ENCODE data around the gene C1orf21.
"Not testable (repeated sequence)": the region's sequence is repeated elsewhere in the genome, so short reads cannot be mapped to it uniquely, and the experiment has no call there.

C1orf21 gene

GRCh38 chr1:184595596-184595995, 208.8 kb downstream of the C1orf21 start:
- Mint-ChIP-seq H3K9me3 (no peaks in the 10 kb centered on the region), H3K4me1 (ENCODE audit: low read depth) (no peaks in the 10 kb centered on the region), H3K36me3 (ENCODE audit: low read depth) (no peaks in the 10 kb centered on the region), H3K27ac (no peak overlapping the region), H3K27me3 (peaks cover 3% of the 10 kb centered on the region), H3K4me3 (no peak overlapping the region)

- H3K9me3 Mint-ChIP-seq, result no peaks in the 10 kb centered on the region
- no peaks in the 10 kb centered on the region for H3K36me3 Mint-ChIP-seq (ENCODE audit: low read depth)
- no peak overlapping the region for H3K4me3 Mint-ChIP-seq
- H3K4me1 Mint-ChIP-seq (ENCODE audit: low read depth), result no peaks in the 10 kb centered on the region
- H3K27ac Mint-ChIP-seq, result no peak overlapping the region
- H3K27me3 Mint-ChIP-seq, result no peaks in the 10 kb centered on the region
These were observed 210.3 kb downstream of the C1orf21 start for GRCh38 chr1:184596950-184597645.

- Mint-ChIP-seq H3K27me3 (no peaks in the 10 kb centered on the region), H3K27ac (no peak overlapping the region), H3K9me3 (no peaks in the 10 kb centered on the region), H3K4me1 (ENCODE audit: low read depth) (no peaks in the 10 kb centered on the region), H3K36me3 (ENCODE audit: low read depth) (no peaks in the 10 kb centered on the region), H3K4me3 (no peak overlapping the region)
These were observed 211.0 kb downstream of the C1orf21 start for GRCh38 chr1:184597650-184598357.

GRCh38 chr1:184598403-184599193, 211.8 kb downstream of the C1orf21 start:
- Mint-ChIP-seq H3K36me3 (ENCODE audit: low read depth) (no peaks in the 10 kb centered on the region), H3K4me1 (ENCODE audit: low read depth) (no peaks in the 10 kb centered on the region), H3K27ac (no peak overlapping the region), H3K9me3 (no peaks in the 10 kb centered on the region), H3K4me3 (no peak overlapping the region), H3K27me3 (no peaks in the 10 kb centered on the region)

GRCh38 chr1:184604152-184604900, 217.5 kb downstream of the C1orf21 start:
- Mint-ChIP-seq H3K27me3 (no peaks in the 10 kb centered on the region), H3K36me3 (ENCODE audit: low read depth) (no peaks in the 10 kb centered on the region), H3K27ac (no peak overlapping the region), H3K4me1 (ENCODE audit: low read depth) (no peaks in the 10 kb centered on the region), H3K9me3 (no peaks in the 10 kb centered on the region), H3K4me3 (no peak overlapping the region)

- Mint-ChIP-seq H3K4me1 (ENCODE audit: low read depth) (no peaks in the 10 kb centered on the region), H3K27me3 (no peaks in the 10 kb centered on the region), H3K27ac (no peak overlapping the region), H3K36me3 (ENCODE audit: low read depth) (no peaks in the 10 kb centered on the region), H3K9me3 (no peaks in the 10 kb centered on the region), H3K4me3 (no peak overlapping the region)
These were observed 219.1 kb downstream of the C1orf21 start for GRCh38 chr1:184605941-184606340.

- Mint-ChIP-seq H3K27ac (no peak overlapping the region), H3K36me3 (ENCODE audit: low read depth) (no peaks in the 10 kb centered on the region), H3K4me3 (no peak overlapping the region), H3K9me3 (no peaks in the 10 kb centered on the region), H3K27me3 (no peaks in the 10 kb centered on the region), H3K4me1 (ENCODE audit: low read depth) (no peaks in the 10 kb centered on the region)
These were observed 220.0 kb downstream of the C1orf21 start for GRCh38 chr1:184606786-184607185.

GRCh38 chr1:184608581-184608980, 221.8 kb downstream of the C1orf21 start:
- no peak overlapping the region for H3K4me3 Mint-ChIP-seq
- no peaks in the 10 kb centered on the region for H3K4me1 Mint-ChIP-seq (ENCODE audit: low read depth)
- H3K36me3 Mint-ChIP-seq (ENCODE audit: low read depth), result no peaks in the 10 kb centered on the region
- no peaks in the 10 kb centered on the region for H3K27me3 Mint-ChIP-seq
- H3K27ac Mint-ChIP-seq, result no peak overlapping the region
- H3K9me3 Mint-ChIP-seq, result no peaks in the 10 kb centered on the region

GRCh38 chr1:184608990-184609389, 222.2 kb downstream of the C1orf21 start:
- no peaks in the 10 kb centered on the region for H3K4me1 Mint-ChIP-seq (ENCODE audit: low read depth)
- no peaks in the 10 kb centered on the region for H3K27me3 Mint-ChIP-seq
- no peaks in the 10 kb centered on the region for H3K9me3 Mint-ChIP-seq
- H3K4me3 Mint-ChIP-seq, result no peak overlapping the region
- H3K36me3 Mint-ChIP-seq (ENCODE audit: low read depth), result no peaks in the 10 kb centered on the region
- no peak overlapping the region for H3K27ac Mint-ChIP-seq

- Mint-ChIP-seq H3K36me3 (ENCODE audit: low read depth) (no peaks in the 10 kb centered on the region), H3K9me3 (no peaks in the 10 kb centered on the region), H3K4me3 (no peak overlapping the region), H3K27ac (no peak overlapping the region), H3K27me3 (no peaks in the 10 kb centered on the region), H3K4me1 (ENCODE audit: low read depth) (no peaks in the 10 kb centered on the region)
These were observed 224.2 kb downstream of the C1orf21 start for GRCh38 chr1:184610876-184611595.

- H3K4me1 Mint-ChIP-seq (ENCODE audit: low read depth); H3K9me3 Mint-ChIP-seq; H3K36me3 Mint-ChIP-seq (ENCODE audit: low read depth); H3K27me3 Mint-ChIP-seq; H3K27ac Mint-ChIP-seq; H3K4me3 Mint-ChIP-seq: not testable (repeated sequence)
These were observed 225.4 kb downstream of the C1orf21 start for GRCh38 chr1:184612229-184612628.

GRCh38 chr1:184614667-184615066, 227.8 kb downstream of the C1orf21 start:
- no peaks in the 10 kb centered on the region for H3K9me3 Mint-ChIP-seq
- H3K27ac Mint-ChIP-seq, result no peak overlapping the region
- H3K4me3 Mint-ChIP-seq, result no peak overlapping the region
- no peaks in the 10 kb centered on the region for H3K36me3 Mint-ChIP-seq (ENCODE audit: low read depth)
- H3K27me3 Mint-ChIP-seq, result no peaks in the 10 kb centered on the region
- no peaks in the 10 kb centered on the region for H3K4me1 Mint-ChIP-seq (ENCODE audit: low read depth)

- Mint-ChIP-seq H3K4me1 (ENCODE audit: low read depth) (no peaks in the 10 kb centered on the region), H3K36me3 (ENCODE audit: low read depth) (no peaks in the 10 kb centered on the region), H3K9me3 (no peaks in the 10 kb centered on the region)
These were observed 228.5 kb downstream of the C1orf21 start for GRCh38 chr1:184615301-184615700.

GRCh38 chr1:184616504-184616903, 229.7 kb downstream of the C1orf21 start:
- Mint-ChIP-seq H3K9me3 (no peaks in the 10 kb centered on the region), H3K4me3 (no peak overlapping the region), H3K36me3 (ENCODE audit: low read depth) (no peaks in the 10 kb centered on the region), H3K4me1 (ENCODE audit: low read depth) (no peaks in the 10 kb centered on the region), H3K27ac (no peak overlapping the region), H3K27me3 (no peaks in the 10 kb centered on the region)

More at GRCh38 chr1:184615301-184615700, 228.5 kb downstream of the C1orf21 start:
- no peaks in the 10 kb centered on the region for H3K27me3 Mint-ChIP-seq
- no peak overlapping the region for H3K27ac Mint-ChIP-seq
- no peak overlapping the region for H3K4me3 Mint-ChIP-seq

Data from stimulated activated naive CD8-positive, alpha-beta T cell treated with anti-CD3 and anti-CD28 coated beads, Interleukin-15, Interleukin-2, amounts not matched to agents 100 ng/mL and 50 ng/mL, for 24 hours (primary cell).